ENCODE measurements around the gene CILP.

The CILP gene

DNA sequence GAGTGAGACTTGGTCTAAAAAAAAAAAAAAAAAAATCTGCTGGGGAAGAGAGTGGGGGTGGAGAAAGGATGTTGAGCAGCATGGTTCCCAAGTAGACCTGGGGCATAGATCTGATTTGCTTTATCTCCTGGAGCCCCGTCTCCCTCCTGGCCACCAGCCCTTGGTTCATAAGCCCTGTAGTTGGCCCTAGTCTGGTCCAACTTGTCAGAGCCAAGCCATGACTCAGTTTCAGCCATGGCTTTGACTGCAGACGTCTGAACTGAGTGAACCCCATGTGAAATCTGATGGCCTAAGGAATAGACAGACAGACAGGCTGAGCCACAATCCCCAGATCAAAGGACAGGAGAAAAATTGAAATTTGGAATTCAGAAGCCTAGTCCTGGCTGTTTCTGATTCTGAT lies 2.0 kb upstream of the CILP start:
- no peak for DNase-seq
- TF ChIP-seq POLR2A (IDR thresholded peaks at IDR 0.05; ENCODE audit: low read length) (no peak), GATA1 (IDR thresholded peaks at IDR 0.05; ENCODE audit: low read depth, low read length) (no peak)

DNA sequence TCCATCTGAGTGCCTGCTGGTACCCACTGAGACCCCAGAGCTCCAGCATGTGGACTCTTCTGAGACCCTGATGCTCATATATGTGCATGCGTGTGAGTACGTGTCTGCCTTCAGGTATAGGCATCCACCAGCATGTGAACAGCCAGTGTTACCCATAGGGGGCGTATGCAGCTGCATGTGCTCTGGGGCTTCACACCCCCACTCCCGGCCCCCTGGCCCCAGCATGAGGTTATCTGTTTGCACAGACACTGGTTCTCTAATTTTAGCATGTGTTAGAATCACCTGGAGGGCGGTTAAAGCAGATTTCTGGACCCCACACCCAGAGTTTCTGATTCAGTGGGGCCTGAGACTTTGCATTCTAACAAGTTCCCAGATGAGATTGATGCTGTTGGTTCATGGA lies 824 bp upstream of the CILP start:
- peak; percentile 71 to 73 for DNase-seq
- TF ChIP-seq POLR2A (IDR thresholded peaks at IDR 0.05; ENCODE audit: low read length) (no peak), GATA1 (IDR thresholded peaks at IDR 0.05; ENCODE audit: low read depth, low read length) (no peak)

GRCh38 chr15:65211482-65211982 lies 259 bp upstream of the CILP start:
- TF ChIP-seq POLR2A (IDR thresholded peaks at IDR 0.05; ENCODE audit: low read length) = no peak
- TF ChIP-seq GATA1 (IDR thresholded peaks at IDR 0.05; ENCODE audit: low read depth, low read length) = no peak
- no peak for DNase-seq

DNA sequence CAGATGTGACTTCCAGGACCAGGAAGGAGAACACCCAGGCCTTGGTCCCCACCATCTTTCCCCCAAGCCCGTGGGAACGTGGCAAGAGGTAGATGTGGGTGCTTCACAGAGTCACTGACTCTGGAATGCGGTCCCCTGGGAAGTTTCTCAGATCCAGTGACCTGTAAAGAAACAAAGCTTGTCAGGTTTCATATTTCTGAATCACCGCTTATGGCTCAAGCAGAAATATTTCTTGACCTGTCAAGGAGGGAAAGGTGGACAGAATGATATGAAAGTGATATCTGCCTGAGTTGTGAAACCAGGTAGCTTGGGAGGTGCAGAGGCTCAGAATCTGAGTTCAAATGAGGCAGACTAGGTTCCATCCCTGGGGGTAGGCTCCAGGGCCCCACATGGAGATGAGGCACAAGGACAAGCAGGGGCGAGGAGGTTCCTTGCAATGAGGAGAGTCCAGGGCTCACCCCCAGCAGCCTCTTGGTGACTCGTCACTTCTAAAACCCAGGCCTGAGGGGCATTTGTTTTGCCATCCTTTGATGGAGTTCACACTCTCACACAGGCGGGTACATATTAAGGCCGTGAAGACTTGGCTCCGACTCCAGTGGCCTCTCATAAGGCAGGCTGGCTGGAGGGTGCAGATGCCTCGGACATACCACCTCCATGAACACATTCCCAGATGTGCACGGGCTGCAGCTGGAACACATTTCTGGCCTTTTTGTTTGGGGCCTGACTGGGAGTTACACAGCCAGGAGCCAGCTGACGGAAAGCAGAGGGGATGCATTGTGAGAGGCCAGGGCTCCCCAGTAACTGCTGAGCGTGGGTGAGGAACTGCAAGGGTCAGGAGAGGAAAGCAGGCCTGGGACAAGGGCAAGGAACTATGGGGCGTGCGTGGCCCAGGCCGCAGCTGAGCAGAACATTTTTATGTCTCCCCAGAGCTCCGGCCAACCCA lies 1.3 kb downstream of the CILP start:
- DNase-seq = no peak
- no peak for TF ChIP-seq POLR2A (IDR thresholded peaks at IDR 0.05; ENCODE audit: low read length)
- TF ChIP-seq GATA1 (IDR thresholded peaks at IDR 0.05; ENCODE audit: low read depth, low read length) = no peak

DNA sequence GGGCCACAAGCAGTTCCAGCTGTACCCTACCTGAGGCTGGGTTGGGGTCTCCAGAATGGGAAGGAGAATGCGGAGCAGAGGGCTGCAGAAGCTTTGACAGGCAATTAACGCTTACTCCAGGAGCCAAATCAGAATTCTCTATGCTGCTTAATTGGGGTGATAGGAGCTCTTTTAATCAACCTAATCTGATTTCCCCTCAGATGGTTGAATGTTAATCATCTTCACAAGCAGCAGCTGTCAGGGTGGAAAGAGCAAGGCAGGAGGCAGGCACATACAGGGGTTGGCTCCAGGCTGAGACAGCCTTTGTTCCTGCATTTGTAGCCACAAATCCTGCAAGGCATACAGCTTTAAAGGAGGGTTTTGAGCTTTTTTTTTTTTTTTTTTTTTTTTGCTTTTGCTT lies 2.6 kb downstream of the CILP start:
- no peak for DNase-seq
- no peak for TF ChIP-seq POLR2A (IDR thresholded peaks at IDR 0.05; ENCODE audit: low read length)
- no peak for TF ChIP-seq GATA1 (IDR thresholded peaks at IDR 0.05; ENCODE audit: low read depth, low read length)

DNA sequence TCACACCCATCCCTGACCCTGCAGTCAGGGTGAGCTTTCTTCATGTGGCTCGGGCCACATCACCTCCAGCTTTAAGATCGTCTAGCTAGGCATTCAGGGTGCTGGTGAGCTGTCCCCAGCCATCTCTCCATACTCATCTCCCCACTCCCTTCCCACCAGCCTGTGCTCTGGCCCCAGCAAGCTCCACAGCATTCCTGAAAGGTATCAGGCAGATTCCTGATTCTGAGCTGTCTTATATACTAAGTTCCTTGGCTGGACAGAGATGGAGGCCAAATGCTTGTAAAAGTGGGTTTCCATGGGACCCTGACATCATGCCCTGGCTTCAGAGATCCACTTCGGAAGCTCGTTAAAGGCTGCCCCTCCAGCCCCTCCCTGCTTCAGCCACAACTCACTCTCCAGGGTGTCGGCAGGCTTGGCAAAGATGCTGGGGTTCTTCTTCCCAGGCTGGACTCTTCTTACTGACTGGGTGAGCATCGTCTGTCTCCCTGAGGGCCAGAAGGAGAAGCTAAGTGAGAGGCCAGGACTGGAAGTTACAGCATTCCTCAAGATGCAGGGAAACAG lies 3.9 kb downstream of the CILP start:
- no peak for DNase-seq
- TF ChIP-seq GATA1 (IDR thresholded peaks at IDR 0.05; ENCODE audit: low read depth, low read length) (no peak), POLR2A (IDR thresholded peaks at IDR 0.05; ENCODE audit: low read length) (no peak)

- no peak for DNase-seq
- TF ChIP-seq POLR2A (IDR thresholded peaks at IDR 0.05; ENCODE audit: low read length) (no peak), GATA1 (IDR thresholded peaks at IDR 0.05; ENCODE audit: low read depth, low read length) (no peak)
Observed at GRCh38 chr15:65206750-65207149, 4.5 kb downstream of the CILP start.

DNA sequence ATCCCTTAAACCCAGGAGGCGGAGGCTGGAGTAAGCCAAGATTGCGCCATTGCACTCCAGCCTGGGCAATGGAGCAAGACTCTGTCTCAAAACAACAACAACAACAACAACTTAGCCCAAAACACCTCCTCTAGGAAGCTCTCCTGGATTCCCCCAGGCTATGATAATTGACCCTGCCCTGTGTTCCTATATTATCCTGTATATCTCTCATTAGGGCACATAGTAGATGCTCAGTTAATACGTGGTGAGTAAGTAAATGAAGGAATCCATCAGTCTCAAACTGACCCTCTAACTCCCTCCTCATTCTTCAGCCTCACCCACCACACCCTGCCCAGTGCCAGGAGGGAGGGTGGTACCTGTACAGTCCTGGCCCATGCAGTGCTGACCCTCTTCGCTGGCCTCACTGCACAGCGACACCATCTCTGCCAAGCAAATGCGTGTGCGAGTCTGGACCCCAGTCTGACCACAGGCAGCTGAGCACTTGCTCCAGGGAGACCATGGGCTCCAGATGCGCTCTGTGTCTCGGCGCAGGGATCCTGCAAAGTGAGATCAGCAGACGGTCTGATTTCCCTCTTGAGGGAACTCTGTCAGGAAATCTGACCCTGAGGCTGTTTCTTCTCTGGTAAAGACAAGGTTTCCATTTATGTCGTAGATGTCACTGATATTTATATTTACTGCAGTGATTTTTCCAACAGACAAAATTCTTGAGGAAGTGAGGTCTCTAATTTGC lies 6.2 kb downstream of the CILP start:
- DNase-seq = no peak
- TF ChIP-seq POLR2A (IDR thresholded peaks at IDR 0.05; ENCODE audit: low read length) (no peak), GATA1 (IDR thresholded peaks at IDR 0.05; ENCODE audit: low read depth, low read length) (no peak)

GRCh38 chr15:65204236-65204930 lies 6.9 kb downstream of the CILP start:
- no peak for DNase-seq
- TF ChIP-seq POLR2A (IDR thresholded peaks at IDR 0.05; ENCODE audit: low read length) (no peak), GATA1 (IDR thresholded peaks at IDR 0.05; ENCODE audit: low read depth, low read length) (no peak)

DNA sequence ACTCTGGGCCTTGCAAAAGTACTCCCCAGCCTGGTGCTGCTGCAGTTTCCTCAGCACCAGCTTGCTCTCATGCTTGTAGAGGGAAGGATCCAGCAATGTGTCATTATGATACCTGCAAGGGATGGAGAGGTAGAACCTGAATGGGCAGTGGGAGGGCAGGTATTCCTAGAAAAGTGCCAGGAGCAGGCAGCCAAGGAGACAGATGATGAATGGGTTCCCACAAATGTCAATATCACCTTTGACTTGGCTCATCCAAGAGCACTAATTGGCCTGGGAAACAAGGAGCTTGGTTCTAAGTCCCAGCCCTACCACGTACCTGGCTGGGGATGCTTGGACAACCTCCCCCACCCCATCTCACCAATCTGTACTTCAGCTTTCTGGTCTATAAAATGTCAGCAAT lies 9.4 kb downstream of the CILP start:
- no peak for DNase-seq
- TF ChIP-seq GATA1 (IDR thresholded peaks at IDR 0.05; ENCODE audit: low read depth, low read length) = no peak
- TF ChIP-seq POLR2A (IDR thresholded peaks at IDR 0.05; ENCODE audit: low read length) = no peak

GRCh38 chr15:65198571-65198970 lies 12.7 kb downstream of the CILP start:
- TF ChIP-seq GATA1 (IDR thresholded peaks at IDR 0.05; ENCODE audit: low read depth, low read length) (no peak), POLR2A (IDR thresholded peaks at IDR 0.05; ENCODE audit: low read length) (no peak)
- no peak for DNase-seq

GRCh38 chr15:65197337-65197645 lies 14.0 kb downstream of the CILP start:
- no peak for TF ChIP-seq POLR2A (IDR thresholded peaks at IDR 0.05; ENCODE audit: low read length)
- no peak for DNase-seq

DNA sequence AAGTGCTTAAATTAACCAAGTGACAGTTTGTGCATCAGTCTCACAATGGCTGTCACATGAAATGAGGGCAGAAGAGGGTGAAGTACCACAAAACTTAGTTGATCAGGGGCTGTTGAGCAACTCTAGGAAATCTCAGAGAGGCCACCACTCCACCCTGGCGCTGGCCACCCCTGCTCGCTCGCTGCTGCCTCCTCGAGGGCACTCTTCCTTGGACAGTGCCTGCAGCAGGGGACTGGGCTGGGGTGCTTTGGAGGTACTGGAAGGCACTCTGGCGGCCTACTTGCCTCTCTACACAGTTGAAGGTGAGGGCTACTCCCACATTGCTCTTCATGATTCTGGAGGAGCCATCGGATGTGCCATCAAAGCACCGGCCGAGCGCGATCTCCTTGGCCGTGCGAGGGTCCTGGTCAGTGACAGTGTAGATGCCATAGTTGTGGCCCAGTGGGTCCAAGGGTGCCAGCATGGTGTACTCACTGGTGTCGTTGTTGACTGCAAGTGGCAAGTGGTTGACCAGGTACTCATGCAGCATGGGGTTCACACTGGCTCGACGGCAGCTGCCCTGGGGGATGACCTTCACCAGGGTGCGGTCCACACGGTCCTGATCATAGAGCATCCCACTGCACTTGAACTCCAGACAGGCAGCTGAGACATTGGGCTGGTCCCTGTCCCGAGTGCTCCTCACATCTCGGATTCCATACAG lies 14.5 kb downstream of the CILP start:
- no peak for DNase-seq
- TF ChIP-seq GATA1 (IDR thresholded peaks at IDR 0.05; ENCODE audit: low read depth, low read length) (no peak), POLR2A (IDR thresholded peaks at IDR 0.05; ENCODE audit: low read length) (no peak)
